Smooth muscle cell of the brain vasculature (primary cell): ENCODE measurements around the gene GPC3.
"Not testable (repeated sequence)": the region's sequence is repeated elsewhere in the genome, so short reads cannot be mapped to it uniquely, and the experiment has no call there.

Experiments used
- DNase-seq: peaks from one replicate; pipeline ENCODE4 v3.0.0-alpha.2; 2012; ENCODE audit warnings: low read depth, low spot score

GPC3 gene

GRCh38 chrX:133776072-133776471 is 209.3 kb downstream of the GPC3 start:
- DNase-seq = no peak

GRCh38 chrX:133774807-133775206 is 210.6 kb downstream of the GPC3 start:
- DNase-seq = no peak

- DNase-seq = no peak
Measured at GRCh38 chrX:133771086-133771646, 214.2 kb downstream of the GPC3 start.

GRCh38 chrX:133762976-133763548 is 222.3 kb downstream of the GPC3 start:
- not testable (repeated sequence) for DNase-seq

- no peak for DNase-seq
Measured at GRCh38 chrX:133754657-133755056, 230.7 kb downstream of the GPC3 start.

GRCh38 chrX:133749951-133750350 is 235.4 kb downstream of the GPC3 start:
- DNase-seq = no peak

- no peak for DNase-seq
Measured at GRCh38 chrX:133749370-133749769, 236.0 kb downstream of the GPC3 start.

- peak; percentile 31 for DNase-seq
Measured at GRCh38 chrX:133747196-133747595, 238.2 kb downstream of the GPC3 start.

- DNase-seq = no peak
Measured at GRCh38 chrX:133746593-133746992, 238.8 kb downstream of the GPC3 start.

- no peak for DNase-seq
Measured at GRCh38 chrX:133745349-133745748, 240.0 kb downstream of the GPC3 start.

- no peak for DNase-seq
Measured at GRCh38 chrX:133742602-133743305, 242.6 kb downstream of the GPC3 start.

- DNase-seq = no peak
Measured at GRCh38 chrX:133741303-133741702, 244.1 kb downstream of the GPC3 start.

GRCh38 chrX:133726642-133727041 is 258.8 kb downstream of the GPC3 start:
- DNase-seq = no peak

GRCh38 chrX:133726211-133726630 is 259.2 kb downstream of the GPC3 start:
- DNase-seq = peak; percentile 41

GRCh38 chrX:133723930-133724329 is 261.5 kb downstream of the GPC3 start:
- DNase-seq = no peak

- no peak for DNase-seq
Measured at GRCh38 chrX:133722756-133723155, 262.6 kb downstream of the GPC3 start.

- not testable (repeated sequence) for DNase-seq
Measured at GRCh38 chrX:133720269-133720668, 265.1 kb downstream of the GPC3 start.

- no peak for DNase-seq
Measured at GRCh38 chrX:133715715-133716114, 269.7 kb downstream of the GPC3 start.

- DNase-seq = no peak
Measured at GRCh38 chrX:133709501-133709900, 275.9 kb downstream of the GPC3 start.

GRCh38 chrX:133706890-133707289 is 278.5 kb downstream of the GPC3 start:
- DNase-seq = no peak

GRCh38 chrX:133702230-133702629 is 283.2 kb downstream of the GPC3 start:
- no peak for DNase-seq

GRCh38 chrX:133699023-133699728 is 286.2 kb downstream of the GPC3 start:
- DNase-seq = no peak

GRCh38 chrX:133698298-133698697 is 287.1 kb downstream of the GPC3 start:
- DNase-seq = peak; percentile 13
